ENCODE results near the gene RPL36. TPM values are rescaled to one million over a fixed set of nuclear protein-coding genes. Genes with fewer than 3 reads are reported as not detected.
A peak's percentile ranks its signal among the peaks of the same experiment; 100 is the strongest.

The RPL36 gene
- total RNA-seq, 1 donor from 2014 or later = 943 TPM

DNA sequence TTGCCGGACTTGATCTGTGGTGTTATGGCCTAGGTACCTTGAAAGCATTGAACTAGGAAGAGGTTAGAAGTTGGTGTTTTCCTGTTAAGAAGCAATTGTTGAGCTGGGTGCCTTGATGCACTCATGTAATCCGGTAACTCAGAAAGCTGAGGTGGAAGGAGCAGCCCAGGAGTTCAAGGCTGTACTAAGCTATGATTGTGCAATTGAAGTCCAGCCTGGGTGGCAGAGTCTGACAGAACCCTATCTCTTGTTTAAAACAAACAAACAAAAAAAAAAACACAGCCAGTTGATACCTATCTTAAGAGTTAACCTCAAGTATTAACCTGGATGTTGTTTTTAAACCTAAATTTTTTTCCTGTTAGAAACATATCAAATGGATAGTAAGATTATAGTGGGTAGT lies 47.9 kb upstream of the RPL36 start:
- no peaks in the 10 kb centered on the region for H3K9me3 ChIP-seq (ENCODE audit: insufficient read depth, low read depth, low read length)
- no peak overlapping the region for H3K4me3 Mint-ChIP-seq (ENCODE audit: unreplicated experiment)

DNA sequence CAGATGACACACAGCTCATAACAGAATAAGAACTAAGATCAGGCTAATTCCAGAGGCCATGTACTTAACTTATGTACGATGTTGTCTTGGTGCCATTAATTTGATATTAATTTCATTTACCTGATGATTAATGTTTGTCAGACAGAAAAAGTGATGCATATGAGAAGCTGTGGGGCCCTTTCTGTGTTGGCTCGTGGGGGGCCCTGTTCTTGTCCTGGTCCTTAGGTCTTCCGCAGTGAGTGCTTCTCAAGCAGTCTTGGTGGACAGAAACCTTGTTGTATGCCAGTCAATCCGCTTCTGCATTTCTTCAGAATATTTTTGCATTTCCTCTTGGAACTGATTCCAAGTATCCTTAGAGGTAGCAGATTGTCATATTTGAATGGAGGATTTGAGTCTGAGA lies 47.0 kb upstream of the RPL36 start:
- DNase-seq (ENCODE audit: low read depth) (no peak), FAIRE-seq (no peak)
- no peaks in the 10 kb centered on the region for H3K9me3 Mint-ChIP-seq (ENCODE audit: unreplicated experiment)
- H3K4me1 Mint-ChIP-seq (ENCODE audit: low read depth, unreplicated experiment) = peaks cover 18% of the 10 kb centered on the region
- Histone ChIP-seq H3K4me1 (ENCODE audit: insufficient read depth, low read length) (peaks cover 6% of the 10 kb centered on the region), H2AFZ (ENCODE audit: low read depth, low read length) (no peak overlapping the region), H3K4me2 (ENCODE audit: low read length) (no peak overlapping the region), H3K4me3 (ENCODE audit: insufficient read depth, low read depth, low read length) (no peak overlapping the region), H3K27ac (ENCODE audit: low read depth, low read length) (no peak overlapping the region), H4K20me1 (ENCODE audit: insufficient read depth, low read length) (peaks cover 94% of the 10 kb centered on the region), H3K27me3 (ENCODE audit: insufficient read depth, low read length) (no peaks in the 10 kb centered on the region), H3K9ac (ENCODE audit: low read length) (no peak overlapping the region), H3K79me2 (ENCODE audit: insufficient read depth, low read length) (peaks cover 96% of the 10 kb centered on the region), H3K9me3 (ENCODE audit: insufficient read depth, low read depth, low read length) (no peaks in the 10 kb centered on the region), H3K36me3 (ENCODE audit: insufficient read depth, low read length) (peaks cover 39% of the 10 kb centered on the region)
- no peaks in the 10 kb centered on the region for H3K27me3 Mint-ChIP-seq (ENCODE audit: low read depth, unreplicated experiment)
- H3K4me3 Mint-ChIP-seq (ENCODE audit: unreplicated experiment) = no peak overlapping the region
- no peak for TF ChIP-seq EZH2 (IDR thresholded peaks at IDR 0.05; ENCODE audit: insufficient read depth, low read length)
- TF ChIP-seq, protein P1, sequence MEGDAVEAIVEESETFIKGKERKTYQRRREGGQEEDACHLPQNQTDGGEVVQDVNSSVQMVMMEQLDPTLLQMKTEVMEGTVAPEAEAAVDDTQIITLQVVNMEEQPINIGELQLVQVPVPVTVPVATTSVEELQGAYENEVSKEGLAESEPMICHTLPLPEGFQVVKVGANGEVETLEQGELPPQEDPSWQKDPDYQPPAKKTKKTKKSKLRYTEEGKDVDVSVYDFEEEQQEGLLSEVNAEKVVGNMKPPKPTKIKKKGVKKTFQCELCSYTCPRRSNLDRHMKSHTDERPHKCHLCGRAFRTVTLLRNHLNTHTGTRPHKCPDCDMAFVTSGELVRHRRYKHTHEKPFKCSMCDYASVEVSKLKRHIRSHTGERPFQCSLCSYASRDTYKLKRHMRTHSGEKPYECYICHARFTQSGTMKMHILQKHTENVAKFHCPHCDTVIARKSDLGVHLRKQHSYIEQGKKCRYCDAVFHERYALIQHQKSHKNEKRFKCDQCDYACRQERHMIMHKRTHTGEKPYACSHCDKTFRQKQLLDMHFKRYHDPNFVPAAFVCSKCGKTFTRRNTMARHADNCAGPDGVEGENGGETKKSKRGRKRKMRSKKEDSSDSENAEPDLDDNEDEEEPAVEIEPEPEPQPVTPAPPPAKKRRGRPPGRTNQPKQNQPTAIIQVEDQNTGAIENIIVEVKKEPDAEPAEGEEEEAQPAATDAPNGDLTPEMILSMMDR (IDR thresholded peaks at IDR 0.05; ENCODE audit: insufficient read depth, low read depth, low read length) = no peak
- peaks cover 22% of the 10 kb centered on the region for H3K36me3 Mint-ChIP-seq (ENCODE audit: low read depth, unreplicated experiment)
- H3K27ac Mint-ChIP-seq (ENCODE audit: unreplicated experiment) = no peak overlapping the region

More for the DNA sequence above, 47.9 kb upstream of the RPL36 start:
- no peak overlapping the region for H3K27ac Mint-ChIP-seq (ENCODE audit: unreplicated experiment)
- H3K27me3 Mint-ChIP-seq (ENCODE audit: low read depth, unreplicated experiment) = no peaks in the 10 kb centered on the region
- H3K36me3 Mint-ChIP-seq (ENCODE audit: low read depth, unreplicated experiment) = peaks cover 17% of the 10 kb centered on the region
- no peaks in the 10 kb centered on the region for H3K27me3 ChIP-seq (ENCODE audit: insufficient read depth, low read length)
- H4K20me1 ChIP-seq (ENCODE audit: insufficient read depth, low read length) = peaks cover 97% of the 10 kb centered on the region
- H3K9me3 Mint-ChIP-seq (ENCODE audit: unreplicated experiment) = no peaks in the 10 kb centered on the region
- no peak for TF ChIP-seq EZH2 (IDR thresholded peaks at IDR 0.05; ENCODE audit: insufficient read depth, low read length)
- H3K4me3 ChIP-seq (ENCODE audit: insufficient read depth, low read depth, low read length) = no peak overlapping the region
- H3K4me1 ChIP-seq (ENCODE audit: insufficient read depth, low read length) = peaks cover 6% of the 10 kb centered on the region
- peaks cover 100% of the 10 kb centered on the region for H3K79me2 ChIP-seq (ENCODE audit: insufficient read depth, low read length)
- H3K4me1 Mint-ChIP-seq (ENCODE audit: low read depth, unreplicated experiment) = peaks cover 18% of the 10 kb centered on the region
- H3K36me3 ChIP-seq (ENCODE audit: insufficient read depth, low read length) = peaks cover 33% of the 10 kb centered on the region
- FAIRE-seq (no peak), DNase-seq (ENCODE audit: low read depth) (no peak)
- no peak overlapping the region for H3K27ac ChIP-seq (ENCODE audit: low read depth, low read length)
- no peak overlapping the region for H3K9ac ChIP-seq (ENCODE audit: low read length)
- H3K4me2 ChIP-seq (ENCODE audit: low read length) = no peak overlapping the region
- H2AFZ ChIP-seq (ENCODE audit: low read depth, low read length) = no peak overlapping the region

DNA sequence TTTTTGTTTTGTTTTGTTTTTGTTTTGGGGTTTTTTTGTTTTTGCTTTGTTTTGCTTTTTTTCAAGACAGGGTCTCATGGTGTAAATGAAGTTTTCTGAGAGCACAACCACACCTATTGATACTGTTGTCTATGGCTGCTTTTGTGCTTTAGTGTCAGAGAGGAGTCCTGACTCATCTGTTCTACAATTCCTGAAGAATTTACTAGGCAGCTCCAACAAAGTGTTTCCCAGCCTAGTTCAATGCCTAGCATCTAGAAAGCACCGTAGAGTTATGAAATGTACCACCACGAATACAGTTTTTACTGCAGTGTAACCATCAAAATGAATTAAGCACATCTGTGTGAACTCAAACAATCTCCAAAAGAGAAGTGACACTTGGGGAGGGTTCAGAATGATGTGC lies 46.1 kb upstream of the RPL36 start:
- H3K9me3 Mint-ChIP-seq (ENCODE audit: unreplicated experiment) = no peaks in the 10 kb centered on the region
- no peaks in the 10 kb centered on the region for H3K27me3 ChIP-seq (ENCODE audit: insufficient read depth, low read length)
- peaks cover 18% of the 10 kb centered on the region for H3K4me1 Mint-ChIP-seq (ENCODE audit: low read depth, unreplicated experiment)
- no peaks in the 10 kb centered on the region for H3K9me3 ChIP-seq (ENCODE audit: insufficient read depth, low read depth, low read length)
- H3K4me2 ChIP-seq (ENCODE audit: low read length) = no peak overlapping the region
- no peaks in the 10 kb centered on the region for H3K27me3 Mint-ChIP-seq (ENCODE audit: low read depth, unreplicated experiment)
- H4K20me1 ChIP-seq (ENCODE audit: insufficient read depth, low read length) = peaks cover 85% of the 10 kb centered on the region
- peaks cover 45% of the 10 kb centered on the region for H3K36me3 ChIP-seq (ENCODE audit: insufficient read depth, low read length)
- H2AFZ ChIP-seq (ENCODE audit: low read depth, low read length) = no peak overlapping the region
- FAIRE-seq = no peak
- no peak for TF ChIP-seq EZH2 (IDR thresholded peaks at IDR 0.05; ENCODE audit: insufficient read depth, low read length)
- TF ChIP-seq, protein P1 (IDR thresholded peaks at IDR 0.05; ENCODE audit: insufficient read depth, low read depth, low read length) = no peak
- DNase-seq (ENCODE audit: low read depth) = no peak
- peaks cover 22% of the 10 kb centered on the region for H3K36me3 Mint-ChIP-seq (ENCODE audit: low read depth, unreplicated experiment)
- H3K27ac ChIP-seq (ENCODE audit: low read depth, low read length) = no peak overlapping the region
- peaks cover 6% of the 10 kb centered on the region for H3K4me1 ChIP-seq (ENCODE audit: insufficient read depth, low read length)
- H3K9ac ChIP-seq (ENCODE audit: low read length) = no peak overlapping the region
- H3K4me3 Mint-ChIP-seq (ENCODE audit: unreplicated experiment) = no peak overlapping the region
- H3K4me3 ChIP-seq (ENCODE audit: insufficient read depth, low read depth, low read length) = no peak overlapping the region
- peaks cover 87% of the 10 kb centered on the region for H3K79me2 ChIP-seq (ENCODE audit: insufficient read depth, low read length)
- peak overlapping the region; percentile 68 for H3K27ac Mint-ChIP-seq (ENCODE audit: unreplicated experiment)
